Coronary artery (tissue), 2 donors: ENCODE results near the gene STAG1.
"Not testable (repeated sequence)": the region's sequence is repeated elsewhere in the genome, so short reads cannot be mapped to it uniquely, and the experiment has no call there.

Experiments used
- DNase-seq: peaks from one replicate; pipeline ENCODE4 v3.0.0-alpha.2; 2017; ENCODE audit warnings: low spot score
- H3K27ac ChIP-seq, 2 donors: fragments of 200-600 bp; sonication (generic); one replicate each; pipeline ENCODE4 v1.5.1; 2016 to 2019
- H3K4me3 ChIP-seq: fragments of 200-600 bp; sonication (generic); 2 replicates; pipeline ENCODE4 v1.5.1; 2016; ENCODE audit warnings: mild to moderate bottlenecking, moderate library complexity
- TF ChIP-seq, protein P1 (sequence below): fragments of 200-600 bp; sonication (generic); IDR thresholded peaks from one replicate; pipeline ENCODE4 v1.5.1; 2019; ENCODE audit warnings: antibody characterized with exemption

The STAG1 gene

GRCh38 chr3:136336329-136337100 is 415.7 kb downstream of the STAG1 start:
- no peak for DNase-seq
- Histone ChIP-seq H3K4me3 (no peak overlapping the region), H3K27ac (no peak overlapping the region)
- TF ChIP-seq, protein P1, sequence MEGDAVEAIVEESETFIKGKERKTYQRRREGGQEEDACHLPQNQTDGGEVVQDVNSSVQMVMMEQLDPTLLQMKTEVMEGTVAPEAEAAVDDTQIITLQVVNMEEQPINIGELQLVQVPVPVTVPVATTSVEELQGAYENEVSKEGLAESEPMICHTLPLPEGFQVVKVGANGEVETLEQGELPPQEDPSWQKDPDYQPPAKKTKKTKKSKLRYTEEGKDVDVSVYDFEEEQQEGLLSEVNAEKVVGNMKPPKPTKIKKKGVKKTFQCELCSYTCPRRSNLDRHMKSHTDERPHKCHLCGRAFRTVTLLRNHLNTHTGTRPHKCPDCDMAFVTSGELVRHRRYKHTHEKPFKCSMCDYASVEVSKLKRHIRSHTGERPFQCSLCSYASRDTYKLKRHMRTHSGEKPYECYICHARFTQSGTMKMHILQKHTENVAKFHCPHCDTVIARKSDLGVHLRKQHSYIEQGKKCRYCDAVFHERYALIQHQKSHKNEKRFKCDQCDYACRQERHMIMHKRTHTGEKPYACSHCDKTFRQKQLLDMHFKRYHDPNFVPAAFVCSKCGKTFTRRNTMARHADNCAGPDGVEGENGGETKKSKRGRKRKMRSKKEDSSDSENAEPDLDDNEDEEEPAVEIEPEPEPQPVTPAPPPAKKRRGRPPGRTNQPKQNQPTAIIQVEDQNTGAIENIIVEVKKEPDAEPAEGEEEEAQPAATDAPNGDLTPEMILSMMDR, result no peak

GRCh38 chr3:136334726-136335125 is 417.5 kb downstream of the STAG1 start:
- H3K27ac ChIP-seq, result not testable (repeated sequence)

GRCh38 chr3:136334209-136334608 is 418.0 kb downstream of the STAG1 start:
- Histone ChIP-seq H3K4me3 (no peak overlapping the region), H3K27ac (no peak overlapping the region)
- DNase-seq, result no peak
- TF ChIP-seq, protein P1, result no peak

More at GRCh38 chr3:136334726-136335125, 417.5 kb downstream of the STAG1 start:
- not testable (repeated sequence) for H3K4me3 ChIP-seq, DNase-seq

DNA sequence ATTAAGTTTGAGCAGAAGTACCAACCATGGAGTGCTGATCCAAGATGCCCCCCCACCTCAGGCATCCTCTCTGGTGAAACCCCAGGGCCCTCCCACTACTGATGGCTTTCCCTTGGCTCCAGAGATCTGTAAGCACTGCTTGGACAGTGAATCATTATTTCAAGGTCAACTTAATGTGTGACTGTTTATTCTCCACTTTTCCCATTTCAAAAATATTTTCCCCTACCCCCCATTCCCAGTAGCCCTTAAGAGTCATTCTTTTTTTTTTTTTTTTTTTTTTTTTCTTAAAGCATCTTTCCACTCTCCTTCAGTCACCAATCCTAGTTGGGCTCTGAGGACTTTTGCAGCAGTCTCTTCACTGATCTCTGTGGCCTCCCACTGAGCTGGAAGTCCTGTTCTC is 419.4 kb downstream of the STAG1 start:
- TF ChIP-seq, protein P1, result no peak
- H3K27ac ChIP-seq, result no peak overlapping the region
- no peak for DNase-seq
- H3K4me3 ChIP-seq, result no peak overlapping the region

DNA sequence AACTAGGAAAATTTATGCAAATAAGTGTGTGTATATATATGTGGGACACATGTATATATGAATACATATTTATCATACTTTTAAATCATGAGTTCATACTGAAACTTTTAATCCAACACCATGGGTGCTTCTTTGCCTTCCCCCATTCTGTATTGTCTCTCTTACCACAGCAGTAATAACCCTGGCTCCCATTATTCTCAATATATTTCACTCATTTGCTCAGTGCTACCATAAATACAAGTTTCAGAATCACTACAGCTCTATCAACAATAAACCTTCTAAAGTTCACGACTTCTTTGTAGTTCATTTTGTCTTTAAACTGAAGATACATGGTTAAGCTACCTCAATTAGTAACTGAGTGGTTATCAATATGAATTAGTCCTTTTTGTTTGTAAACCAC is 419.9 kb downstream of the STAG1 start:
- no peak for DNase-seq
- Histone ChIP-seq H3K4me3 (no peak overlapping the region), H3K27ac (no peak overlapping the region)
- TF ChIP-seq, protein P1, result no peak

DNA sequence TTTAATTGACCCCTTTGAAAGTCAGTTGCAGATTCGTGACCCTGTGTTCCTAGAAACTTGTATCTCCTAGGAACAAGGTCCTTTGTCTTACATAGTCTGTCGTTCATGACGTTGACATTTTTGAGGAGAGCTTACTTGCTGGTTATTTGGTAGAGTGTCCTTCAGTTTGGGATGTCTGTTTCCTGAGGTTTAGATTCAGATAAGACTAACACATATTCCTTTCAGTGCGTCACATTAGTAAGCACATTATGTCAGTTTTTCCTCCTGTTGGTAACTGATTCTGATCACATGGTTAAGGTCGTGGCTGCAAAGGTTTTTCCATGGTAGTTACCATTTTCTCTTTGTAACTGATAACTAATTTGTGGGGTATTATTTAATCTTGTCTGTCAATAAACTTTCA is 421.3 kb downstream of the STAG1 start:
- TF ChIP-seq, protein P1, result no peak

GRCh38 chr3:136329593-136329992 is 422.6 kb downstream of the STAG1 start:
- TF ChIP-seq, protein P1, result no peak
- DNase-seq, result no peak
- no peak overlapping the region for H3K4me3 ChIP-seq
- no peak overlapping the region for H3K27ac ChIP-seq

More for the DNA sequence above, 421.3 kb downstream of the STAG1 start:
- no peak overlapping the region for H3K27ac ChIP-seq
- no peak for DNase-seq
- no peak overlapping the region for H3K4me3 ChIP-seq
